Measurements from ENCODE around the gene EME1. TPM values are rescaled to one million over a fixed set of nuclear protein-coding genes. Genes with fewer than 3 reads are reported as not detected.

Gene EME1
- total and polyA plus RNA-seq, 2 of the 4 experiments (the other 2 are of a cell fraction): 9.1 to 9.4 TPM

- ATAC-seq (ENCODE audit: low read depth) (no peak), DNase-seq (no peak)
- BruUV-seq (replicated peaks): no TSS peak
- no peak overlapping the region for H3K27ac ChIP-seq (ENCODE audit: insufficient read depth, low read length)
- H2AFZ ChIP-seq (replicated peaks; ENCODE audit: low read length, poor library complexity): no peak overlapping the region
- no peak overlapping the region for H4K91ac ChIP-seq (ENCODE audit: insufficient read depth, low read depth, low read length)
- H3K18ac ChIP-seq (ENCODE audit: low read depth, low read length): no peak overlapping the region
- H3K9me3 ChIP-seq (ENCODE audit: control insufficient read depth, insufficient read depth, low read length): no peaks in the 10 kb centered on the region
- dilution Hi-C loops (cut with HindIII; ENCODE audit: low sequenced_read_pairs, unreplicated experiment): no loop called here
- in situ Hi-C loops (cut with MboI; ENCODE audit: low sequenced_read_pairs): no loop called here
- ChIA-PET CTCF (no interaction called here), POLR2A (ENCODE audit: unreplicated experiment) (no interaction called here)
- H2BK5ac ChIP-seq (ENCODE audit: low read depth, low read length, poor library complexity, severe bottlenecking): no peak overlapping the region
- intact Hi-C loops (cut with micrococcal nuclease): no loop called here
- no peak overlapping the region for H3K23ac ChIP-seq (ENCODE audit: low read depth, low read length)
- peaks cover 20% of the 10 kb centered on the region for H4K20me1 ChIP-seq (ENCODE audit: insufficient read depth, low read length)
- peaks cover 8% of the 10 kb centered on the region; the same call in 1 of the 2 replicates for H3K9me1 ChIP-seq (ENCODE audit: insufficient read depth, low read length)
- H2AK9ac ChIP-seq (replicated peaks; ENCODE audit: low read depth, low read length, poor library complexity): peak overlapping the region; percentile 42
- no peak overlapping the region for H3K4me2 ChIP-seq (ENCODE audit: low read depth, low read length)
- no peak overlapping the region for H4K5ac ChIP-seq (ENCODE audit: low read depth, low read length)
- no peaks in the 10 kb centered on the region for H3K27me3 ChIP-seq (ENCODE audit: control insufficient read depth, insufficient read depth, low read length)
- H3K9ac ChIP-seq (ENCODE audit: low read depth, low read length): no peak overlapping the region
- no peak overlapping the region for H3K14ac ChIP-seq (replicated peaks; ENCODE audit: low read depth, low read length)
- no peaks in the 10 kb centered on the region for H3K4me1 ChIP-seq (ENCODE audit: control insufficient read depth, insufficient read depth, low read length)
- H3K4ac ChIP-seq (ENCODE audit: low read depth, low read length): no peak overlapping the region
- peaks cover 8 to 30% of the 10 kb centered on the region in 2 experiments; a peak in 2 of 4 replicates for H3K79me1 ChIP-seq (ENCODE audit: low read depth in 1 of 2, low read length in 2 of 2)
- no peak overlapping the region for H2BK20ac ChIP-seq (ENCODE audit: low read depth, low read length)
- no peak overlapping the region for H2BK120ac ChIP-seq (ENCODE audit: low read depth, low read length)
- no peak overlapping the region for H2BK15ac ChIP-seq (ENCODE audit: low read depth, low read length)
- H2AK5ac ChIP-seq (ENCODE audit: low read depth, low read length): no peak overlapping the region
- no CpG with 5 or more reads among the region's 4 CpGs for WGBS, 2 experiments (ENCODE audit: extremely low coverage in 2 of 2, insufficient read length in 1 of 2)
- H3K4me3 ChIP-seq (ENCODE audit: insufficient read depth, low read depth, low read length): no peak overlapping the region
- no peak overlapping the region for H4K8ac ChIP-seq (ENCODE audit: low read depth in 2 of 2, low read length in 2 of 2)
- TF ChIP-seq CEBPB (IDR thresholded peaks at IDR 0.05; ENCODE audit: low read depth, low read length): no peak
- TF ChIP-seq RFX5 (IDR thresholded peaks at IDR 0.05; ENCODE audit: low read depth, low read length): no peak
- no peak for TF ChIP-seq FOS (IDR thresholded peaks at IDR 0.05; ENCODE audit: low read depth, low read length)
- H3K36me3 ChIP-seq (ENCODE audit: control insufficient read depth, insufficient read depth, low read length): peaks cover 67% of the 10 kb centered on the region
- H3K56ac ChIP-seq (ENCODE audit: extremely low read depth, insufficient read depth, low read length): no peak overlapping the region
These were observed 17.7 kb upstream of the EME1 start for GRCh38 chr17:50355336-50355700.
